Measurements from ENCODE around the gene PLA2G2C.
A peak's percentile ranks its signal among the peaks of the same experiment; 100 is the strongest.

Gene PLA2G2C

DNA sequence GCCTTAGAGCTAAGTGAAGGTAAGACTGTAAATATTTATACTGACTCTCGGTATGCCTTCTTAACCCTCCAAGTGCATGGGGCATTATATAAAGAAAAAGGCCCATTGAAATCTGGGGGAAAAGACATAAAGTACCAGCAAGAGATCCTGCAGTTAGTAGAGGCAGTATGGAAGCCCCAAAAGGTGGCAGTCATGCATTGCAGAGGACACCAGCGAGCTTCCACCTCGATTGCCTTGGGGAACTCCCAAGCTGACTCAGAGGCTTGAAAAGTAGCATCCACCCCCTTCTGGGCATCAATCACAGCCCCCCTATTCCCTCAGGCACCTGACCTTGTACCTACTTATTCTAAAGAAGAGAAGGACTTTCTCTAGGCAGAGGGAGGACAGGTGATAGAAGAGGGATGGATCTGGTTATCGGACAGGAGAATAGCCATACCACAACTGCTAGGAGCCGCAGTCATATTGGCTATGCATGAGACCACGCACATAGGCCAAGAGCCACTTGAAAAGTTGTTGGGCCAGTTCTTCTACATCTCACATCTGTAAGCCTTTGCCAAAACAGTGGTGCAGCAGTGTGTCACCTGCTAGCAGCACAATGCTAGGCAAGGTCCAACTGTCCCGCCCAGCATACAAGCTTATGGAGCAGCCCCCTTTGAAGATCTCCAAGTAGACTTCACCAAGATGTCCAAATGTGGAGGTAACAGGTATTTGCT is 27.8 kb downstream of the PLA2G2C start:
- DNase-seq (ENCODE audit: low read depth in 1 of 2, low spot score in 1 of 2): no peak

DNA sequence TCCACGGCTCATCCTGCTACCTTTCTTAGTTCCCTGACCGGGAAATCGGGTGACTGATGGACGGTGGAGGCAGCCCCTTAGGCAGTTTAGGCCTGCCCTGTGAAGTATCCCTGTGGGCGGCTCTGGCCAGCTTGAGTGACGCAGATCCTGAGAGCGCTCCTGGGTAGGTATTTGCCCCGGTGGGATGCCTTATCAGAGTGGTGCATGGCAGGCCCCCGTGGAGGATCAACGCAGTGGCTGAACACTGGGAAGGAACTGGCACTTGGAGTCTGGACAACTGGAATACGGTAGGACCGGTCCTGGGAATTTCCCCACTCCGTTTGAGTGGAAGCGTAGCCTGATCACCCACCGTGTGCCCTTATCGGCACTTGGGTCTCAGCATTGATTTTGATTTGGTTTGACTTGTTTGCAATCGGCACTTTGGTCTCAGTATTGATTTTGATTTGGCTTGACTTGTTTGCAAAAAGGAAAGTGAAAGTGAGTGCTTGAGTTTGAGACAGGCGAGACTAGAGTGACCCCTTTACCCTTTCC is 32.0 kb downstream of the PLA2G2C start:
- no peak for DNase-seq (ENCODE audit: low read depth in 1 of 2, low spot score in 1 of 2)

GRCh38 chr1:20153000-20153418 is 33.3 kb downstream of the PLA2G2C start:
- no peak for DNase-seq (ENCODE audit: low read depth in 1 of 2, low spot score in 1 of 2)

GRCh38 chr1:20152599-20152930 is 33.8 kb downstream of the PLA2G2C start:
- no peak for DNase-seq (ENCODE audit: low read depth in 1 of 2, low spot score in 1 of 2)

DNA sequence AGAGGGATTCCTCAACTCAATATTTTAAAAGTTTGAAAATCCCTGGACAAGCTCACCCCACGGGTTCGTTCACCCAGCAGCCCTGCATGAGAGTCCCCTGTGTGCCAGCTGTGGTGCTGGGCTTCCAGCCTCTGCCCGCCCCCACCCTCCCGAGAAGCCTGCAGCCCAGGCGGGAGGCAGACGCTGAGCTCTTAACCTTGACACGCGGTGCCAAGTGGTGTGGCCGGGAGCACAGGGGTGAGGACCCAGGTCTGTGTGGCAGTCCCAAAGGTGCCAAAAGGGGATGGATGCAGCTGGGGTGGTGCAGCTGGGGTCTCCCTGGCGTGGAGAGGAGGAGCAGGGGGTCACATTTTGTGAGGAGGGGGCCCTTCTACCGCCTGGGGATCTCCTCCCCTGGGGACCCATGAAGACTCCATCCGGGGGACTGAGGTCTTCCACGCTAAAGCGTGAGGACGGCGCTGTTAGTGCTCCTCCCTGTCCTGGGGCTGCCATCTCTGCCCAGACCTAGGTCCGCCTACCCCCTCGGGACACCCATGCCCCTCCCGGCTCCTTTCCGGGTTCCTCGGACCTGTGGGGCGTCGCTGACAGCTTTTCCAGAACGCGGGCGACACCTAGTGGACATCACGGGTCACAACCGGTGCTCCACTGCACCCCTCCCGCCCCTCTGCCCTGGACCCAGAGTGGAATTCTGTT is 34.3 kb downstream of the PLA2G2C start:
- peak; percentile 60 to 62 for DNase-seq (ENCODE audit: low read depth in 1 of 2, low spot score in 1 of 2)

GRCh38 chr1:20150969-20151368 is 35.3 kb downstream of the PLA2G2C start:
- no peak for DNase-seq (ENCODE audit: low read depth in 1 of 2, low spot score in 1 of 2)

DNA sequence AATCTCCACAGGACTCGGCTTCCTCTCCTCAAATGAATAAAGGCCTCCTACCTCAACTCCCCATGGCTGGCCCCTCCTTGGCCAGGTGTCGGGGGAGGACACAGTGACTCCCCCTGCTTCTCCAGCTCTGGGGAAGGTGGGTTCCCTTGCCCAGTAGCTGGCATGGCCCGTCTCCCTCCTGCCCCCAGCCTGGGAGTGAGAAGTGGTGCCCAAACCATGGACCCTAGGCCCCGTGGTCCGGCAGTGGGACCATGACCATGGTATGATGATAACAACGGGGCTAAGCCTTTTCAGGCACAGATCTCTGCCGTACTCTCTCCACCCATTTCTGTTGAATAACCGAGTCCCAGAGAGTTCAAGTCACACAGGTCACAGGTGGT is 36.0 kb downstream of the PLA2G2C start:
- no peak for DNase-seq (ENCODE audit: low read depth in 1 of 2, low spot score in 1 of 2)

- DNase-seq (ENCODE audit: low read depth in 1 of 2, low spot score in 1 of 2): no peak
Measured at GRCh38 chr1:20149601-20150325, 36.6 kb downstream of the PLA2G2C start.

DNA sequence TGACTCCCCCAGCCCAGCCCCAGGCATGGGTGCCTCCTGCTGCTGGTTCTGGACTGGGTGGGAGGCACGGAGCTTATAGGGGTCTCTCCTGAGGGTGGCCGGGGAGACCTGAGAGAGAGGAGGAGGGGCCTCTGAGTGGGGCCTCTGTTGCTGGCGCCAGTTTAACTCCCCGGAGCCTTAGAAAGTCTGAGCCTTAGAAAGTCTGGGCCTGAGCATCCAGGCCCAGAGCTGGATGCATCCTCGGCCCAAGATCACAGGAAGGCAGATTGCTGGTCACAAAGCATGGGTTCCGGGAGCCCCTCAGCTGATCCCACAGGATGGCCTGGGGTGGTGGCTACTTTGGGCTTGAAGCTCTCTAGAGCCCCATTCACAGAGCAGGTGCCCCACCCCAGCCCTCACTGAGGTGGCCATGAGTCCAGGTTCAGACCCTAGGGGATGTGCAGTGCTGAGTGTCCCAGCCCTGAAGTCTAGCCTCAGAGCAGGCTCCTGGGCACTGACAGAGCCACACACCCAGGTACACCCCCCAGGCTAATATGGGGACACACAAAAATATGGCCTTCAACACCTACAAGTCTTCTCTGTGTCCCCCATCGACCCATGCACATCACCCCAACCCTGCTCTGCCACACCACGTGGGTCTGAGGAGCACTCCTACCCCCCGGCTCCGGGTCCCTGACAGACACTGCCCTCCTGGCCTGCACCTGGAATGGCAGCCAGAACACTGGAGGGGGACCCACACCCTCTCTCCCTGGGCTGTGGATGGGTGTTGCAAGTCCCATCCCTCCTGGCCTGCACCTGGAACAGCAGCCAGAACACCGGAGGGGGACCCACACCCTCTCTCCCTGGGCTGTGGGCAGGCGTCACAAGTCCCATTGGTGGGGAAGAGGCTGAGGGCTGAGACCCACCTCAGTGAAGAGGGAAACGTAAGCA is 37.5 kb downstream of the PLA2G2C start:
- no peak for DNase-seq (ENCODE audit: low read depth in 1 of 2, low spot score in 1 of 2)

DNA sequence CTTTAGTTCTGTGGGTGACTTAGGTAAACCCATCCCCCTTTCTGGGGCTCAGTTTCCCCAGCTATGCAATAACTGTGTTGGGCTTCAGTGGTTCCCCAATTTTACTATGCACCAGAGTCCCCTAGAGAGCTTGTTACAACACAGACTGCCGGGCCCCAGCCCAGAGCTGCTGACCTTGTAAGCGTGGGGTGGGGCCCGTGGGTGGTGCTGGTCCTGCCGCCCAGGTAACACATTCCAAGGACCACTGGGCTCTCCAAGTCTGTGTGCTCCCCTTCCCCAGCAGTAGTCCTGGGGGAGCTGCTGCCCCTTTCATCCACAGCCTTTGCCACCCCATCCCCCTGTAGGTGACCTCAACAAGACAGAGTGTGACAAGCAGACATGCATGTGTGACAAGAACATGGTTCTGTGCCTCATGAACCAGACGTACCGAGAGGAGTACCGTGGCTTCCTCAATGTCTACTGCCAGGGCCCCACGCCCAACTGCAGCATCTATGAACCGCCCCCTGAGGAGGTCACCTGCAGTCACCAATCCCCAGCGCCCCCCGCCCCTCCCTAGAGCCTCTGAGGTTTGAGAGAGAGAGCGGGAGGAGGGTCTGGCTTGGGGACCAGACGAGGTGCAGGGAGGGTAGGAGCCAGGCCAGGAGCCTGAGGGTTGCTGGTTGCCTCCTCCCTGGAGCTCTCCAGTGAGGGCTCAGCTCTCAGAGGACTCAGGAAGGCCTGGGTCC is 38.3 kb downstream of the PLA2G2C start:
- DNase-seq (ENCODE audit: low read depth in 1 of 2, low spot score in 1 of 2): no peak

DNA sequence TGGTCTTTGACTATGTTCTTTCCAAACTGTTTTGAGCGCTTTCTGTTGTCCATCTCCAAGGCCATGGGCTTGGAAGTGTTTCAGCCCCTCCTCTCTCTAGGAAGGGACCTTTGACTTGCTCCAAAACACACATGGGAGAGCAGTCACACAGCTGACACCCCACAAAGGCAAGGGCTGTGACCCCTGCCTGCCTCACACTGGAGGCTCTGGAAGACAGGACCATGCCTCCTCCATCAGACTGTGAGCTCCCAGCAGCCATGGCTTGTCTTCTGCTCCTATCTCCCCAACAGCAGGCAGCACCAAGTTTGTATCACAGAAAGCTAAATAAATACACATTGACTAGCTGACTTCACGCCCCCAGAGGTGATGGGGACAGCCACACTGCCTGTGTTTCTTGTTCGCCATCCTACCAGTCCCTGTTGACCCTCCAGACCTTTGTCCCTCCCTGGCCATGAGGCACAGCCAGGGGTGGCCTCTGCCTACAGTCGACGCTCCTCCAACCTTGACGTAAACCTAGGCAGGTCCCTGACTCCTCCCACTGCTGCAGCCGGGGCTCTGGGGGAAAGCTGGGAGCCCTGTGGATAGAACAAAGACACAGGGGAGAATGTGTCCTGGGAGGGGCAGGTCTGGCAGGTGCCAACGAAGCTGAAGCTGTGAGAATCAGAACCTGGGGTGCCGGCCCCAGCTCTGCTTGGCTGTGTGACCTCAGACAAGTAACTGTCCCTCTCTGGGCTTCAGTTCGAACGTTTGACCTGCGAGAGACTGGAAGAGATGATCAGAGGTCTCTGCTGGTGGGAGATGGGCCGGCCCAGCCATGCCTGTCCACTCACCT is 42.4 kb downstream of the PLA2G2C start:
- no peak for DNase-seq (ENCODE audit: low read depth in 1 of 2, low spot score in 1 of 2)

GRCh38 chr1:20143318-20143717 is 43.0 kb downstream of the PLA2G2C start:
- DNase-seq (ENCODE audit: low read depth in 1 of 2, low spot score in 1 of 2): no peak

- DNase-seq (ENCODE audit: low read depth in 1 of 2, low spot score in 1 of 2): no peak
Measured at GRCh38 chr1:20142001-20142710, 44.2 kb downstream of the PLA2G2C start.

DNA sequence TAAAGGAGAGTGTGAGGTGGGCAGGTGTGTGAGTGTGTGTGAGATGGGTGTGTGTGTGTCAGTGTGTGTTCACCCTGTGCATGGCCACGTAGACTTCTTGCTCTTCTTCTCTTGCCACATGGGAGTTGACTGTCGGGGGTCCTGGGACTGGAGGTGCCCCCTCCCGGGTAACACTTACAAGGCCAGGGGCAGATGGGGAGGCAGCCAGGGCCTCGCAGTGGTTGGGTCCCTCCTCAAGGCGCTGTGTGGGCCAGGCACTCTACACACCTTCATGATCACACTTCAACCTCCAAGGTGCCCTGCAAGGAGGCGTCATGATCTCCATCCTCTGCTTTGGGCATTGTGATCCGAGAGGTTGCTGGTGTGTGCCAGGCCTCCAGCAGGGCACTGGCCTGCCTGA is 44.9 kb downstream of the PLA2G2C start:
- no peak for DNase-seq (ENCODE audit: low read depth in 1 of 2, low spot score in 1 of 2)

DNA sequence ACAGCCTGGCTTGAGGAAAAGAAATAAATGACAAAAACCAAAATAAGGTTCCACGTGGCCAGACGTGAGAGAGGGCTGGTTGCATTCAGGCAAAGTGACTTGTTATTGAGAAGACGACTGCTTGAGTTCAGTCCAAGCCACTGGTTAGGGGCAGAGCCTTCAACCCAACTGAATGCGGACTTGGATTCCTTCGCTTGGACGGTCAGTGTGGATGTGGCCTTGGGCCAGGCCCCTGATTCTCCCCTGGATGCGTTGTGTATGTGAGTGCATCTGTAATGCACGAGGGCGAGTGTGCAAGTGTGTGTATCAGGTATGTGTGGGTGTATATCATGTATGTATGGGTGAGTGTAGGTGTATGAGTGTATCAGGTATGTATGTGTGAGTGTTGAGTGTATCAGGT is 45.3 kb downstream of the PLA2G2C start:
- DNase-seq (ENCODE audit: low read depth in 1 of 2, low spot score in 1 of 2): no peak

DNA sequence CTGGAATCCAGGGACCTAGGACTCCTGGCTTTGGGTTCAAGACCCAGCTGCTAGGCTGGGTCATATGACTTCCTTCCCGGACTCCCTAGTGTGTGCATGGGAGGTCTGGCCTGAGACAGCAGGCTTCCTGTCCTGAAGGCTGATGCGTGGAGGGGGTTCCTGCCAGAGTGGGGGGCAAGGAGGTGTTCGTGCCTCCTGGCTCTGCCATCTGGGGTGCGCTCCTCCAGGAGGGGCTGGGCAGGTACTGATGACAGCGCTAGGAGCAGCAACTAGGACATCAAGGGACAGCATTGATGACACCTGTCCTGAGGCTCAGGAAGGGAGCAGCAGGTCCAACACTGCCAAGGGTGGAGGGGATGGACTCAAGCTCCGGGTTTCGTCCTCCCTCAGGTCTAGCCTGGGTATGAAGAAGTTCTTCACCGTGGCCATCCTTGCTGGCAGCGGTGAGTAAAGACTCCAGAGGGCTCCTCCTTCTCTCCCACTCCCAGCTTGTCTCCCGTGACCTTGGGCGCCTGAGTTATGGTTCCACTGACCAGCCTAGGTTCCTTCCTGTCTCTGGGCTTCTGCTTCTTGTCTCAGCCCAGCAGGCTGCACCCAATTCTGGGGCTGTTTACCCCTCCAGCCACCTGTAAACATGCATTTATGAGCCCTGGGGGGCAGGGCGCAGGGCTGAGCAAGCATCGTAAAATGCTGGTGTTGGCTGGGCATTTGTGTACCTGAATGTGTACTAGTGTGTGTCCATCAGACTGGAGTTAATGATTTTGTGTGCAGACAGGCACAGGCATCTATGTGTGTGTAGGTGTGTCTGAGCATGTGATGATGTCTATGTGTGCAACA is 46.3 kb downstream of the PLA2G2C start:
- DNase-seq (ENCODE audit: low read depth in 1 of 2, low spot score in 1 of 2): no peak

GRCh38 chr1:20138961-20139550 is 47.3 kb downstream of the PLA2G2C start, which contains the start of gene PLA2G2F:
TSS of gene PLA2G2F (plus strand) at chr1:20139323. CDS start at chr1:20139428, 105 bp downstream.
- DNase-seq (ENCODE audit: low read depth in 1 of 2, low spot score in 1 of 2): no peak
